OCI-LY1 (cell line): Measurements from ENCODE around the gene HBA1.

Source experiments
- H2AFZ ChIP-seq: fragments of 200-600 bp; sonication (generic), shearing (Covaris generic); 2 replicates; pipeline ENCODE4 v1.6.0; 2014; ENCODE audit warnings: antibody characterized with exemption, mild to moderate bottlenecking, low read length
- H3F3A ChIP-seq: fragments of 200-600 bp; sonication (generic), shearing (Covaris generic); 2 replicates; pipeline ENCODE4 v1.6.0; 2014; ENCODE audit warnings: mild to moderate bottlenecking, antibody characterized with exemption, low read length, moderate library complexity; ENCODE audit not compliant: insufficient read depth
- H3K27ac ChIP-seq: fragments of 200-600 bp; sonication (generic); 2 replicates; pipeline ENCODE4 v1.5.1; 2014; ENCODE audit warnings: low read length, mixed run types, mild to moderate bottlenecking, low read depth; ENCODE audit not compliant: poor library complexity, severe bottlenecking
- H3K27me3 ChIP-seq: fragments of 200-600 bp; sonication (generic); 2 replicates; pipeline ENCODE4 v1.6.0; 2014; ENCODE audit warnings: antibody characterized with exemption, mild to moderate bottlenecking, low read length, moderate library complexity; ENCODE audit not compliant: insufficient read depth
- H3K36me3 ChIP-seq: fragments of 200-600 bp; sonication (generic); 2 replicates; pipeline ENCODE4 v1.6.1; 2014; ENCODE audit warnings: mild to moderate bottlenecking, antibody characterized with exemption, low read length, moderate library complexity, mixed read lengths; ENCODE audit not compliant: insufficient read depth
- H3K4me1 ChIP-seq: fragments of 200-600 bp; sonication (generic); 2 replicates; pipeline ENCODE4 v1.5.1; 2014; ENCODE audit warnings: mild to moderate bottlenecking, low read length, moderate library complexity; ENCODE audit not compliant: insufficient read depth, severe bottlenecking
- H3K4me2 ChIP-seq: fragments of 200-600 bp; sonication (generic), shearing (Covaris generic); 2 replicates; pipeline ENCODE4 v1.6.1; 2014; ENCODE audit warnings: low read length
- H3K4me3 ChIP-seq: fragments of 200-600 bp; sonication (generic); 2 replicates; pipeline ENCODE4 v1.5.1; 2014; ENCODE audit warnings: low read length, low read depth, mild to moderate bottlenecking, mixed read lengths; ENCODE audit not compliant: poor library complexity, severe bottlenecking
- H3K79me2 ChIP-seq: fragments of 200-600 bp; shearing (Covaris generic); 2 replicates; pipeline ENCODE4 v1.6.1; 2016; ENCODE audit warnings: mixed run types, low read length, mixed read lengths; ENCODE audit not compliant: insufficient read depth
- H3K9ac ChIP-seq: fragments of 200-600 bp; sonication (generic), shearing (Covaris generic); 2 replicates; pipeline ENCODE4 v1.6.1; 2014; ENCODE audit warnings: mild to moderate bottlenecking, low read length, mixed read lengths
- H3K9me2 ChIP-seq: fragments of 200-600 bp; sonication (generic), shearing (Covaris generic); 2 replicates; pipeline ENCODE4 v1.6.1; 2014; ENCODE audit warnings: low read depth, mild to moderate bottlenecking, low read length, mixed read lengths
- H3K9me3 ChIP-seq: fragments of 200-600 bp; shearing (Covaris generic); 2 replicates; pipeline ENCODE4 v1.6.1; 2014; ENCODE audit warnings: low read length, mixed read lengths
- H4K20me1 ChIP-seq: fragments of 200-600 bp; sonication (generic), shearing (Covaris generic); 2 replicates; pipeline ENCODE4 v1.6.0; 2016; ENCODE audit warnings: mild to moderate bottlenecking, low read length; ENCODE audit not compliant: insufficient read depth
- CTCF ChIP-seq: fragments of 200-600 bp; sonication (generic), shearing (Covaris generic); IDR thresholded peaks from 2 replicates; pipeline ENCODE4 v1.5.1; 2017; ENCODE audit warnings: mild to moderate bottlenecking, antibody characterized with exemption, low read length, moderate library complexity, mixed read lengths
- EZH2 ChIP-seq: fragments of 200-600 bp; sonication (generic), shearing (Covaris generic); IDR thresholded peaks from 2 replicates; pipeline ENCODE4 v1.8.0; 2017; ENCODE audit warnings: borderline replicate concordance, mixed run types, mild to moderate bottlenecking, antibody characterized with exemption, low read length, moderate library complexity, mixed read lengths

Gene HBA1

GRCh38 chr16:143456-143855, 33.0 kb upstream of the HBA1 start:
- Histone ChIP-seq H3K79me2 (no peaks in the 10 kb centered on the region), H3K27me3 (no peaks in the 10 kb centered on the region; the same call in 1 of the 2 replicates), H4K20me1 (no peaks in the 10 kb centered on the region), H3F3A (peaks cover 6% of the 10 kb centered on the region; the same call in 1 of the 2 replicates), H3K4me3 (no peak overlapping the region), H3K27ac (no peak overlapping the region), H3K4me1 (peaks cover 3% of the 10 kb centered on the region), H3K9me3 (no peaks in the 10 kb centered on the region), H2AFZ (no peak overlapping the region), H3K36me3 (no peaks in the 10 kb centered on the region), H3K4me2 (no peak overlapping the region), H3K9me2 (no peaks in the 10 kb centered on the region), H3K9ac (no peak overlapping the region)
- TF ChIP-seq CTCF, result no peak
- no peak for TF ChIP-seq EZH2

GRCh38 chr16:144797-145252, 31.7 kb upstream of the HBA1 start:
- H3K4me1 ChIP-seq, result peaks cover 3% of the 10 kb centered on the region
- TF ChIP-seq EZH2 (no peak), CTCF (no peak)
- H3K4me3 ChIP-seq, result no peak overlapping the region
- H3K27ac ChIP-seq, result no peak overlapping the region
- no peaks in the 10 kb centered on the region for H3K79me2 ChIP-seq
- H3F3A ChIP-seq, result peaks cover 3% of the 10 kb centered on the region; the same call in 1 of the 2 replicates
- no peaks in the 10 kb centered on the region for H3K9me3 ChIP-seq
- H3K27me3 ChIP-seq, result peaks cover 6% of the 10 kb centered on the region; the same call in 1 of the 2 replicates
- H2AFZ ChIP-seq, result no peak overlapping the region
- H4K20me1 ChIP-seq, result no peaks in the 10 kb centered on the region
- no peaks in the 10 kb centered on the region for H3K9me2 ChIP-seq
- H3K9ac ChIP-seq, result no peak overlapping the region
- no peaks in the 10 kb centered on the region for H3K36me3 ChIP-seq
- H3K4me2 ChIP-seq, result no peak overlapping the region

- no peaks in the 10 kb centered on the region for H3K9me2 ChIP-seq
- no peak overlapping the region for H3K4me3 ChIP-seq
- H3F3A ChIP-seq, result no peaks in the 10 kb centered on the region
- peaks cover 3% of the 10 kb centered on the region for H3K4me1 ChIP-seq
- no peak overlapping the region for H3K4me2 ChIP-seq
- H2AFZ ChIP-seq, result no peak overlapping the region
- no peak overlapping the region for H3K27ac ChIP-seq
- no peaks in the 10 kb centered on the region for H3K9me3 ChIP-seq
- no peak for TF ChIP-seq EZH2
- no peak for TF ChIP-seq CTCF
- no peaks in the 10 kb centered on the region for H3K79me2 ChIP-seq
- H3K27me3 ChIP-seq, result peaks cover 6% of the 10 kb centered on the region; the same call in 1 of the 2 replicates
- no peaks in the 10 kb centered on the region for H4K20me1 ChIP-seq
- H3K9ac ChIP-seq, result no peak overlapping the region
- H3K36me3 ChIP-seq, result no peaks in the 10 kb centered on the region
Observed at GRCh38 chr16:146646-147045, 29.8 kb upstream of the HBA1 start.
